Adrenal gland (tissue), 5 donors: Measurements from ENCODE around the gene PLXNA4.

Experiments
- POLR2A ChIP-seq, 2 donors: fragments of 450-650 bp; IDR thresholded peaks; one replicate each; pipeline ENCODE4 v1.6.1; 2017; ENCODE audit warnings: antibody characterized with exemption in 2 of 2, mild to moderate bottlenecking in 2 of 2, moderate library complexity in 1 of 2
- TF ChIP-seq, protein P1 (sequence below), 6 experiments: fragments of 450-650 bp in 4 of 6; fragments of 200-600 bp in 2 of 6; sonication (generic) in 1 of 6; IDR thresholded peaks; 1 replicate in 5 of 6; 2 replicates in 1 of 6; pipeline versions ENCODE4 v1.5.1 to v1.8.0; 2016 to 2021; ENCODE audit warnings: antibody characterized with exemption in 6 of 6, mild to moderate bottlenecking in 2 of 6, moderate library complexity in 1 of 6
- donor health status: DM: no; HTN: no; CAD: no.

DNA sequence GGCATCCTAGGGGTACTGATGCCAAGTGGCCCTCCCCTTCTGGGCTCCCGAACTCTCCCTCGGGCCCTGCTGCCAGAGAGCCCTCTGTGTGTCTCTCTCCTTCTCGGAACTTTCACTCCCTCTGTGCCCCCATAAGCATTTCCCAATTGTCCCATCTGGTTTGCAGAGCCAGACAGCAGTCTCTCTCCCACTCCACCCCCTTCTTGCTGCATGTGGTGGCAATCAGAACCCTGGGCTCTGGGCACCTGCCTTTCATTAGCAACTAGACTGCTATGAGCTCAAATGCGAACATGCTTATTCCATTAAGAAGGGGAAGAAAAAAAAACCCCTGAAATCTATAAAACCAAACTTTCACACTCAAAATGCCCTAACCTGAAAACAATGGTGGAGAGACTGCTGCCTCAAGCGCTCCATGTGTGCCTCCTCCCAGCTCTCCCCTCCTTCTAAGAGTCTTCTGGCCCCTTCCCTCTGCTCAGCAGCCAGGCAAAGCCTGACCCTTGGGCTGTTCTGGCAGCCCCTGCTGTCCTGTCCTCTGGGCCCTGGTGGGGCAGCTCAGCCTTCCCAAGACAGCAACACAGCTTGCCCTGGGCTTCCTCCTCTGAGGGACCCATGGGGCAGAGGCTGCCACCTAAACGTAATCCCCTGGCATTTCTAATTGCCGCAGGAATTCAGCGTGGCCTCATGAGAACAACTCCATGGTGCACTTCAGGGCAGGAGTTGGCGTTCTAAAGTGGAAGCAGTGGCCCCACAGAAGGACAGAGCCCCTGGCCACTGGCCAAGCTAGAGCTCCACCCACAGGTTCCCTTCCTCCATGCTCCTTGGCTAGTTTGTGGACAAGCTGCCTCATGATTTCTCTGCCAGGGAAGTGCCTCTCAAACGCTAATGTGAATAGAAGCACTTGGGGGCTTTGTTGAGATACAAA, 415.4 kb downstream of the PLXNA4 start:
- TF ChIP-seq, protein P1, sequence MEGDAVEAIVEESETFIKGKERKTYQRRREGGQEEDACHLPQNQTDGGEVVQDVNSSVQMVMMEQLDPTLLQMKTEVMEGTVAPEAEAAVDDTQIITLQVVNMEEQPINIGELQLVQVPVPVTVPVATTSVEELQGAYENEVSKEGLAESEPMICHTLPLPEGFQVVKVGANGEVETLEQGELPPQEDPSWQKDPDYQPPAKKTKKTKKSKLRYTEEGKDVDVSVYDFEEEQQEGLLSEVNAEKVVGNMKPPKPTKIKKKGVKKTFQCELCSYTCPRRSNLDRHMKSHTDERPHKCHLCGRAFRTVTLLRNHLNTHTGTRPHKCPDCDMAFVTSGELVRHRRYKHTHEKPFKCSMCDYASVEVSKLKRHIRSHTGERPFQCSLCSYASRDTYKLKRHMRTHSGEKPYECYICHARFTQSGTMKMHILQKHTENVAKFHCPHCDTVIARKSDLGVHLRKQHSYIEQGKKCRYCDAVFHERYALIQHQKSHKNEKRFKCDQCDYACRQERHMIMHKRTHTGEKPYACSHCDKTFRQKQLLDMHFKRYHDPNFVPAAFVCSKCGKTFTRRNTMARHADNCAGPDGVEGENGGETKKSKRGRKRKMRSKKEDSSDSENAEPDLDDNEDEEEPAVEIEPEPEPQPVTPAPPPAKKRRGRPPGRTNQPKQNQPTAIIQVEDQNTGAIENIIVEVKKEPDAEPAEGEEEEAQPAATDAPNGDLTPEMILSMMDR (IDR thresholded peaks at IDR 0.05), result no peak
- TF ChIP-seq POLR2A (IDR thresholded peaks at IDR 0.05), result no peak
